Measurements from ENCODE around the gene TCF12. TPM values are rescaled to one million over a fixed set of nuclear protein-coding genes. Genes with fewer than 3 reads are reported as not detected.
A peak's percentile ranks its signal among the peaks of the same experiment; 100 is the strongest.

Gene TCF12
- polyA plus RNA-seq, 1 donor (not counting 4 experiments of a cell fraction or from before 2014, with no cell fraction given): 48.3 TPM

- Histone ChIP-seq H4K20me1 (ENCODE audit: control insufficient read depth, extremely low read depth, insufficient read depth, low read length) (no peaks in the 10 kb centered on the region), H3K9me1 (ENCODE audit: control insufficient read depth, extremely low read depth, insufficient read depth, low read length) (no peaks in the 10 kb centered on the region), H3K79me2 (ENCODE audit: control insufficient read depth, insufficient read depth, low read length) (peaks cover 67% of the 10 kb centered on the region), H3K9ac (ENCODE audit: control insufficient read depth, extremely low read depth, insufficient read depth, low read length) (no peak overlapping the region), H3K4me1 (ENCODE audit: control insufficient read depth, extremely low read depth, insufficient read depth, low read length) (peaks cover 45% of the 10 kb centered on the region), H3K9me3 (ENCODE audit: control insufficient read depth, low read depth, low read length) (no peaks in the 10 kb centered on the region), H3K36me3 (ENCODE audit: control insufficient read depth in 2 of 2, extremely low read depth in 1 of 2, insufficient read depth in 2 of 2, low read length in 2 of 2) (no peaks in the 10 kb centered on the region), H3K4me3 (ENCODE audit: control insufficient read depth in 2 of 3, extremely low read depth in 1 of 3, insufficient read depth in 2 of 3, low read depth in 1 of 3, low read length in 3 of 3) (no peak overlapping the region), H3K27me3 (ENCODE audit: control insufficient read depth, extremely low read depth, insufficient read depth, low read length) (no peaks in the 10 kb centered on the region), H3K4me2 (ENCODE audit: control insufficient read depth, extremely low read depth, insufficient read depth, low read depth, low read length) (no peak overlapping the region), H2AFZ (ENCODE audit: control insufficient read depth, low read length) (no peak overlapping the region), H3K27ac (ENCODE audit: control insufficient read depth, insufficient read depth, low read length) (no peak overlapping the region)
- FAIRE-seq (no peak), DNase-seq (ENCODE audit: low read depth, low spot score) (no peak)
- dilution Hi-C loops (cut with MboI; ENCODE audit: extremely low pct_ligation_motif_present, low sequenced_read_pairs): no loop called here
- TF ChIP-seq CTCF (optimal IDR thresholded peaks at IDR 0.05 in 1 of 3, IDR thresholded peaks at IDR 0.05 in 1 of 3, conservative IDR thresholded peaks at IDR 0.05 in 1 of 3; ENCODE audit: extremely low read depth in 1 of 3, insufficient read depth in 2 of 3, low read length in 3 of 3): no peak
- no peak for TF ChIP-seq EZH2 (IDR thresholded peaks at IDR 0.05; ENCODE audit: low read length)
Measured at GRCh38 chr15:57056357-57056756, 137.9 kb downstream of the TCF12 start.

- peak; percentile 61 for FAIRE-seq
- peaks cover 52% of the 10 kb centered on the region for H3K4me1 ChIP-seq (ENCODE audit: control insufficient read depth, extremely low read depth, insufficient read depth, low read length)
- DNase-seq (ENCODE audit: low read depth, low spot score): no peak
- peak overlapping the region; percentile 69 for H3K9ac ChIP-seq (ENCODE audit: control insufficient read depth, extremely low read depth, insufficient read depth, low read length)
- peak overlapping the region; percentile 24 to 64 (median 44) for H3K4me3 ChIP-seq (ENCODE audit: control insufficient read depth in 2 of 3, extremely low read depth in 1 of 3, insufficient read depth in 2 of 3, low read depth in 1 of 3, low read length in 3 of 3)
- no peaks in the 10 kb centered on the region for H3K27me3 ChIP-seq (ENCODE audit: control insufficient read depth, extremely low read depth, insufficient read depth, low read length)
- H3K9me1 ChIP-seq (ENCODE audit: control insufficient read depth, extremely low read depth, insufficient read depth, low read length): no peaks in the 10 kb centered on the region
- peaks cover 62% of the 10 kb centered on the region for H3K79me2 ChIP-seq (ENCODE audit: control insufficient read depth, insufficient read depth, low read length)
- H2AFZ ChIP-seq (ENCODE audit: control insufficient read depth, low read length): no peak overlapping the region
- dilution Hi-C loops (cut with MboI; ENCODE audit: extremely low pct_ligation_motif_present, low sequenced_read_pairs): no loop called here
- no peaks in the 10 kb centered on the region for H3K9me3 ChIP-seq (ENCODE audit: control insufficient read depth, low read depth, low read length)
- H4K20me1 ChIP-seq (ENCODE audit: control insufficient read depth, extremely low read depth, insufficient read depth, low read length): no peaks in the 10 kb centered on the region
- TF ChIP-seq EZH2 (IDR thresholded peaks at IDR 0.05; ENCODE audit: low read length): no peak
- TF ChIP-seq CTCF (optimal IDR thresholded peaks at IDR 0.05 in 1 of 3, IDR thresholded peaks at IDR 0.05 in 1 of 3, conservative IDR thresholded peaks at IDR 0.05 in 1 of 3; ENCODE audit: extremely low read depth in 1 of 3, insufficient read depth in 2 of 3, low read length in 3 of 3): no peak
- peak overlapping the region; percentile 86 for H3K4me2 ChIP-seq (ENCODE audit: control insufficient read depth, extremely low read depth, insufficient read depth, low read depth, low read length)
- H3K27ac ChIP-seq (ENCODE audit: control insufficient read depth, insufficient read depth, low read length): peak overlapping the region; percentile 80
- no peaks in the 10 kb centered on the region for H3K36me3 ChIP-seq (ENCODE audit: control insufficient read depth in 2 of 2, extremely low read depth in 1 of 2, insufficient read depth in 2 of 2, low read length in 2 of 2)
Measured at GRCh38 chr15:57057134-57057930, 138.9 kb downstream of the TCF12 start.

Data from keratinocyte (primary cell).